HEK293 (cell line): Measurements from ENCODE around the gene ADAM19.

ENCODE experiments used
- CTCF ChIA-PET: fragments of 350-600 bp; formaldehyde crosslinking; extraction: SDS; loops from one replicate; lab custom pipeline; 2021; ENCODE audit warnings: antibody characterized with exemption; lab: Yijun Ruan, JAX
- POLR2A ChIA-PET: fragments of 300-600 bp; formaldehyde crosslinking; extraction: SDS; loops from one replicate; lab custom pipeline; 2020; ENCODE audit warnings: antibody characterized with exemption, inconsistent platforms; lab: Yijun Ruan, JAX
- H3K27ac ChIP-seq: fragments of 200-500 bp; sonication (Bioruptor generic); 2 replicates; pipeline ENCODE4 v1.5.1; 2014; ENCODE audit warnings: low read depth, low read length, control low read depth, inconsistent platforms; ENCODE audit errors: extremely low read depth
- H3K36me3 ChIP-seq, 2 experiments: fragments of 200-500 bp in 1 of 2; sonication (Bioruptor generic) in 1 of 2; 1 replicate in 1 of 2; 2 replicates in 1 of 2; pipeline ENCODE4 v1.5.1; 2014 to 2017; ENCODE audit warnings: inconsistent platforms in 2 of 2, low read length in 2 of 2; ENCODE audit not compliant: control insufficient read depth in 2 of 2, insufficient read depth in 1 of 2
- H3K4me1 ChIP-seq: fragments of 200-500 bp; sonication (Bioruptor generic); 2 replicates; pipeline ENCODE4 v1.5.1; 2014; ENCODE audit warnings: mild to moderate bottlenecking, low read length, inconsistent platforms; ENCODE audit not compliant: control insufficient read depth, insufficient read depth
- H3K4me3 ChIP-seq: 2 replicates; pipeline ENCODE4 v1.5.1; 2011; ENCODE audit warnings: low read depth, mild to moderate bottlenecking, control low read depth, low read length, moderate library complexity
- H3K9me3 ChIP-seq: fragments of 200-500 bp; sonication (Bioruptor generic); 2 replicates; pipeline ENCODE4 v1.5.1; 2014; ENCODE audit warnings: low read depth, low read length, inconsistent platforms; ENCODE audit not compliant: control insufficient read depth, insufficient read depth
- HOXD13 ChIP-seq: sonication (generic); formaldehyde crosslinking; IDR thresholded peaks from 2 replicates; pipeline ENCODE4 v1.8.0; 2022; ENCODE audit warnings: missing genetic modification reagents, borderline replicate concordance
- RBAK ChIP-seq: fragments of 450-650 bp; formaldehyde crosslinking; IDR thresholded peaks from 2 replicates; pipeline ENCODE4 v1.5.1; 2016; ENCODE audit warnings: missing biosample characterization, missing genetic modification characterization
- ZBTB10 ChIP-seq: fragments of 450-650 bp; formaldehyde crosslinking; IDR thresholded peaks from 2 replicates; pipeline ENCODE4 v1.5.1; 2016; ENCODE audit warnings: missing biosample characterization, missing genetic modification characterization
- ZFP69B ChIP-seq: fragments of 450-650 bp; formaldehyde crosslinking; IDR thresholded peaks from 2 replicates; pipeline ENCODE4 v1.5.1; 2016; ENCODE audit warnings: missing biosample characterization, missing genetic modification characterization
- ZNF148 ChIP-seq: fragments of 450-650 bp; formaldehyde crosslinking; IDR thresholded peaks from 2 replicates; pipeline ENCODE4 v1.5.0; 2017; ENCODE audit warnings: missing biosample characterization, missing genetic modification characterization, borderline replicate concordance
- ZNF155 ChIP-seq: fragments of 450-650 bp; formaldehyde crosslinking; IDR thresholded peaks from 2 replicates; pipeline ENCODE4 v1.5.1; 2016; ENCODE audit warnings: missing biosample characterization, missing genetic modification characterization
- ZNF211 ChIP-seq: fragments of 450-650 bp; formaldehyde crosslinking; IDR thresholded peaks from 2 replicates; pipeline ENCODE4 v1.5.1; 2016; ENCODE audit warnings: low read depth, missing biosample characterization, missing genetic modification characterization
- ZNF324 ChIP-seq: fragments of 450-650 bp; formaldehyde crosslinking; IDR thresholded peaks from 2 replicates; pipeline ENCODE4 v1.5.1; 2016; ENCODE audit warnings: missing biosample characterization, missing genetic modification characterization
- ZNF391 ChIP-seq: fragments of 450-650 bp; formaldehyde crosslinking; IDR thresholded peaks from 2 replicates; pipeline ENCODE4 v1.5.1; 2016; ENCODE audit warnings: low read depth, missing biosample characterization, missing genetic modification characterization, borderline replicate concordance
- ZNF529 ChIP-seq: fragments of 450-650 bp; formaldehyde crosslinking; IDR thresholded peaks from 2 replicates; pipeline ENCODE4 v1.5.1; 2017; ENCODE audit warnings: missing genetic modification characterization, missing biosample characterization; ENCODE audit not compliant: insufficient replicate concordance
- ZNF621 ChIP-seq: fragments of 450-650 bp; formaldehyde crosslinking; IDR thresholded peaks from 2 replicates; pipeline ENCODE4 v1.5.1; 2017; ENCODE audit warnings: missing biosample characterization, missing genetic modification characterization
- ZNF670 ChIP-seq: fragments of 450-650 bp; formaldehyde crosslinking; IDR thresholded peaks from 2 replicates; pipeline ENCODE4 v1.5.1; 2016; ENCODE audit warnings: missing biosample characterization, missing genetic modification characterization, low read depth
- ZNF791 ChIP-seq: fragments of 450-650 bp; formaldehyde crosslinking; IDR thresholded peaks from 2 replicates; pipeline ENCODE4 v1.5.1; 2016; ENCODE audit warnings: missing biosample characterization, missing genetic modification characterization
- ZNF830 ChIP-seq: fragments of 450-650 bp; IDR thresholded peaks from 2 replicates; pipeline ENCODE4 v1.5.0; 2018; ENCODE audit warnings: missing biosample characterization, missing genetic modification characterization, low read depth, mild to moderate bottlenecking, moderate library complexity
- TF ChIP-seq, protein P1 (sequence below): fragments of 450-650 bp; formaldehyde crosslinking; IDR thresholded peaks from 2 replicates; pipeline ENCODE4 v1.5.1; 2016; ENCODE audit warnings: missing biosample characterization, missing genetic modification characterization
- TF ChIP-seq, protein P2 (sequence below): fragments of 450-650 bp; formaldehyde crosslinking; IDR thresholded peaks from 2 replicates; pipeline ENCODE4 v1.5.1; 2017; ENCODE audit warnings: missing biosample characterization, missing genetic modification characterization
- TF ChIP-seq, protein P3 (sequence below): fragments of 450-650 bp; formaldehyde crosslinking; IDR thresholded peaks from 2 replicates; pipeline ENCODE4 v1.5.1; 2017; ENCODE audit warnings: missing biosample characterization, missing genetic modification characterization

Gene ADAM19

GRCh38 chr5:157454273-157454672 is 121.3 kb downstream of the ADAM19 start:
- Histone ChIP-seq H3K9me3 (no peaks in the 10 kb centered on the region), H3K36me3 (no peaks in the 10 kb centered on the region), H3K4me1 (no peaks in the 10 kb centered on the region), H3K4me3 (no peak overlapping the region), H3K27ac (no peak overlapping the region)
- ChIA-PET CTCF (no interaction called here), POLR2A (no interaction called here)
- TF ChIP-seq RBAK (tag by site-specific recombination) (no peak), ZBTB10 (tag by site-specific recombination) (no peak), ZNF391 (tag by site-specific recombination) (no peak), ZNF324 (tag by site-specific recombination) (no peak), ZNF148 (tag by site-specific recombination) (no peak)

DNA sequence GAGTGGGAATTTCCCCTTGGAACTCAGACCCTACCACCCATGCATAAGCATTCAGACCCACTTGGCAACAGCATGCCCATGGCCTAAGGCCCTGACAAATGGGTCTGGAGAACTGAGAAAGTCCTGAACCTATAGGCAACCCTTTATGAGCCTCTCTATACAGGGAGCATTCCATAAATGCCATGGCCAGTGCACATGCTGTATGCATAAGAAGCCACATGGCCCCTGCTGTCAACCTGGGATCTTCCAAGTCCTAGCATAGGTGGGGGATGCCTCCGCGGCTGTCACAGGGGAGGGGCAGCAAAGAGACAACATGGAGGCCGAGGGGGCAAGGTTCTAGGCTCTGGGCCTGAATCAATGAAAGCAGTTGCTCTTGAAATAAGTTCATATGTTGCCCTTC is 123.8 kb downstream of the ADAM19 start:
- Histone ChIP-seq H3K27ac (no peak overlapping the region), H3K4me3 (no peak overlapping the region), H3K4me1 (no peaks in the 10 kb centered on the region), H3K9me3 (no peaks in the 10 kb centered on the region), H3K36me3 (no peaks in the 10 kb centered on the region)
- ChIA-PET POLR2A (no interaction called here), CTCF (interaction anchor here (1.2 kb wide), 1 partner anchor 25 kb away, joined by 5 read pairs; no protein-coding TSS in a partner anchor)
- no peak for TF ChIP-seq ZNF155 (tag by site-specific recombination)
- TF ChIP-seq ZNF621 (tag by site-specific recombination): no peak
- TF ChIP-seq, protein P1, sequence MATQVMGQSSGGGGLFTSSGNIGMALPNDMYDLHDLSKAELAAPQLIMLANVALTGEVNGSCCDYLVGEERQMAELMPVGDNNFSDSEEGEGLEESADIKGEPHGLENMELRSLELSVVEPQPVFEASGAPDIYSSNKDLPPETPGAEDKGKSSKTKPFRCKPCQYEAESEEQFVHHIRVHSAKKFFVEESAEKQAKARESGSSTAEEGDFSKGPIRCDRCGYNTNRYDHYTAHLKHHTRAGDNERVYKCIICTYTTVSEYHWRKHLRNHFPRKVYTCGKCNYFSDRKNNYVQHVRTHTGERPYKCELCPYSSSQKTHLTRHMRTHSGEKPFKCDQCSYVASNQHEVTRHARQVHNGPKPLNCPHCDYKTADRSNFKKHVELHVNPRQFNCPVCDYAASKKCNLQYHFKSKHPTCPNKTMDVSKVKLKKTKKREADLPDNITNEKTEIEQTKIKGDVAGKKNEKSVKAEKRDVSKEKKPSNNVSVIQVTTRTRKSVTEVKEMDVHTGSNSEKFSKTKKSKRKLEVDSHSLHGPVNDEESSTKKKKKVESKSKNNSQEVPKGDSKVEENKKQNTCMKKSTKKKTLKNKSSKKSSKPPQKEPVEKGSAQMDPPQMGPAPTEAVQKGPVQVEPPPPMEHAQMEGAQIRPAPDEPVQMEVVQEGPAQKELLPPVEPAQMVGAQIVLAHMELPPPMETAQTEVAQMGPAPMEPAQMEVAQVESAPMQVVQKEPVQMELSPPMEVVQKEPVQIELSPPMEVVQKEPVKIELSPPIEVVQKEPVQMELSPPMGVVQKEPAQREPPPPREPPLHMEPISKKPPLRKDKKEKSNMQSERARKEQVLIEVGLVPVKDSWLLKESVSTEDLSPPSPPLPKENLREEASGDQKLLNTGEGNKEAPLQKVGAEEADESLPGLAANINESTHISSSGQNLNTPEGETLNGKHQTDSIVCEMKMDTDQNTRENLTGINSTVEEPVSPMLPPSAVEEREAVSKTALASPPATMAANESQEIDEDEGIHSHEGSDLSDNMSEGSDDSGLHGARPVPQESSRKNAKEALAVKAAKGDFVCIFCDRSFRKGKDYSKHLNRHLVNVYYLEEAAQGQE (tag by site-specific recombination): no peak
- TF ChIP-seq, protein P2, sequence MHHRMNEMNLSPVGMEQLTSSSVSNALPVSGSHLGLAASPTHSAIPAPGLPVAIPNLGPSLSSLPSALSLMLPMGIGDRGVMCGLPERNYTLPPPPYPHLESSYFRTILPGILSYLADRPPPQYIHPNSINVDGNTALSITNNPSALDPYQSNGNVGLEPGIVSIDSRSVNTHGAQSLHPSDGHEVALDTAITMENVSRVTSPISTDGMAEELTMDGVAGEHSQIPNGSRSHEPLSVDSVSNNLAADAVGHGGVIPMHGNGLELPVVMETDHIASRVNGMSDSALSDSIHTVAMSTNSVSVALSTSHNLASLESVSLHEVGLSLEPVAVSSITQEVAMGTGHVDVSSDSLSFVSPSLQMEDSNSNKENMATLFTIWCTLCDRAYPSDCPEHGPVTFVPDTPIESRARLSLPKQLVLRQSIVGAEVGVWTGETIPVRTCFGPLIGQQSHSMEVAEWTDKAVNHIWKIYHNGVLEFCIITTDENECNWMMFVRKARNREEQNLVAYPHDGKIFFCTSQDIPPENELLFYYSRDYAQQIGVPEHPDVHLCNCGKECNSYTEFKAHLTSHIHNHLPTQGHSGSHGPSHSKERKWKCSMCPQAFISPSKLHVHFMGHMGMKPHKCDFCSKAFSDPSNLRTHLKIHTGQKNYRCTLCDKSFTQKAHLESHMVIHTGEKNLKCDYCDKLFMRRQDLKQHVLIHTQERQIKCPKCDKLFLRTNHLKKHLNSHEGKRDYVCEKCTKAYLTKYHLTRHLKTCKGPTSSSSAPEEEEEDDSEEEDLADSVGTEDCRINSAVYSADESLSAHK (tag by site-specific recombination): no peak
- TF ChIP-seq ZBTB10 (tag by site-specific recombination): no peak
- no peak for TF ChIP-seq HOXD13 (CRISPR knock-in tag)
- TF ChIP-seq ZNF791 (tag by site-specific recombination): no peak
- no peak for TF ChIP-seq ZNF670 (tag by site-specific recombination)
- TF ChIP-seq, protein P3, sequence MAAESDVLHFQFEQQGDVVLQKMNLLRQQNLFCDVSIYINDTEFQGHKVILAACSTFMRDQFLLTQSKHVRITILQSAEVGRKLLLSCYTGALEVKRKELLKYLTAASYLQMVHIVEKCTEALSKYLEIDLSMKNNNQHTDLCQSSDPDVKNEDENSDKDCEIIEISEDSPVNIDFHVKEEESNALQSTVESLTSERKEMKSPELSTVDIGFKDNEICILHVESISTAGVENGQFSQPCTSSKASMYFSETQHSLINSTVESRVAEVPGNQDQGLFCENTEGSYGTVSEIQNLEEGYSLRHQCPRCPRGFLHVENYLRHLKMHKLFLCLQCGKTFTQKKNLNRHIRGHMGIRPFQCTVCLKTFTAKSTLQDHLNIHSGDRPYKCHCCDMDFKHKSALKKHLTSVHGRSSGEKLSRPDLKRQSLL: no peak
- no peak for TF ChIP-seq ZFP69B (tag by site-specific recombination)
- TF ChIP-seq ZNF830 (tag by site-specific recombination): no peak
- no peak for TF ChIP-seq ZNF211 (tag by site-specific recombination)
- no peak for TF ChIP-seq ZNF529 (tag by site-specific recombination)
